WTC11 (cell line): ENCODE measurements around the gene ADCY3. TPM values are rescaled to one million over a fixed set of nuclear protein-coding genes. Genes with fewer than 3 reads are reported as not detected.

Experiments
- ATAC-seq: fragments of 200-7000 bp; cut with Tn5 transposase; 2 replicates; pipeline ENCODE4 v1.10.0; 2021; ENCODE audit warnings: mild to moderate bottlenecking, moderate library complexity
- CTCF ChIA-PET: fragments of 300-600 bp; sonication (Branson Sonifier 250); formaldehyde crosslinking; loops from one replicate; lab custom pipeline; 2021; ENCODE audit warnings: antibody characterized with exemption; lab: Charles Lee
- POLR2A ChIA-PET: fragments of 350-600 bp; sonication (Branson Sonifier 250); formaldehyde crosslinking; loops from one replicate; lab custom pipeline; 2021; ENCODE audit warnings: antibody characterized with exemption; lab: Charles Lee
- DNase-seq: peaks from one replicate; pipeline ENCODE4 v3.0.0; 2021; ENCODE audit warnings: low spot score
- H3K27ac Mint-ChIP-seq: 2 replicates; pipeline ENCODE4 v1.8.0; 2021; ENCODE audit warnings: mixed read lengths
- H3K27me3 Mint-ChIP-seq: 2 replicates; pipeline ENCODE4 v1.8.0; 2021; ENCODE audit warnings: low read depth, mild to moderate bottlenecking, moderate library complexity, mixed read lengths
- H3K36me3 Mint-ChIP-seq: 2 replicates; pipeline ENCODE4 v1.8.0; 2021; ENCODE audit warnings: mixed read lengths
- H3K4me1 Mint-ChIP-seq: 2 replicates; pipeline ENCODE4 v1.8.0; 2022; ENCODE audit warnings: mixed read lengths
- H3K4me3 Mint-ChIP-seq: 2 replicates; pipeline ENCODE4 v1.8.0; 2021; ENCODE audit warnings: mild to moderate bottlenecking, moderate library complexity, mixed read lengths
- H3K9me3 Mint-ChIP-seq: 2 replicates; pipeline ENCODE4 v1.8.0; 2021; ENCODE audit warnings: mixed read lengths
- ARID4B ChIP-seq: sonication (generic); formaldehyde crosslinking; IDR thresholded peaks from 2 replicates; pipeline ENCODE4 v1.8.0; 2023; ENCODE audit warnings: missing genetic modification reagents, mild to moderate bottlenecking, borderline replicate concordance
- ATF2 ChIP-seq: sonication (generic); formaldehyde crosslinking; IDR thresholded peaks from 2 replicates; pipeline ENCODE4 v1.8.1; 2022; ENCODE audit warnings: low read depth, missing genetic modification reagents, borderline replicate concordance
- CREM ChIP-seq: sonication (generic); formaldehyde crosslinking; IDR thresholded peaks from 2 replicates; pipeline ENCODE4 v1.8.1; 2022; ENCODE audit warnings: mild to moderate bottlenecking, missing genetic modification reagents, moderate library complexity
- FOXJ3 ChIP-seq: sonication (generic); formaldehyde crosslinking; IDR thresholded peaks from 2 replicates; pipeline ENCODE4 v1.9.0; 2021; ENCODE audit warnings: missing genetic modification reagents, mild to moderate bottlenecking, borderline replicate concordance
- GTF2I ChIP-seq: fragments of 250-450 bp; sonication (Bioruptor Pico); conservative IDR thresholded peaks from 2 replicates; pipeline ENCODE4 v1.4.0; 2021; ENCODE audit warnings: mild to moderate bottlenecking
- HMGXB4 ChIP-seq: sonication (generic); formaldehyde crosslinking; IDR thresholded peaks from 2 replicates; pipeline ENCODE4 v1.8.1; 2023; ENCODE audit warnings: mild to moderate bottlenecking, moderate library complexity, missing genetic modification reagents
- IRF2 ChIP-seq: sonication (generic); formaldehyde crosslinking; IDR thresholded peaks from 2 replicates; pipeline ENCODE4 v1.8.0; 2022; ENCODE audit warnings: low read depth, missing genetic modification reagents, borderline replicate concordance
- NFYB ChIP-seq: sonication (generic); formaldehyde crosslinking; conservative IDR thresholded peaks from 2 replicates; pipeline ENCODE4 v1.8.0; 2022; ENCODE audit warnings: low read depth, missing genetic modification reagents
- OVOL2 ChIP-seq: fragments of 250-450 bp; sonication (Bioruptor Pico); IDR thresholded peaks from 2 replicates; pipeline ENCODE4 v1.9.0; 2021; ENCODE audit warnings: mild to moderate bottlenecking, borderline replicate concordance
- RELA ChIP-seq: sonication (generic); formaldehyde crosslinking; IDR thresholded peaks from 2 replicates; pipeline ENCODE4 v1.8.1; 2022; ENCODE audit warnings: missing genetic modification reagents, mild to moderate bottlenecking, borderline replicate concordance
- SOX15 ChIP-seq: fragments of 250-450 bp; sonication (Bioruptor Pico); IDR thresholded peaks from 2 replicates; pipeline ENCODE4 v1.9.0; 2021; ENCODE audit warnings: mild to moderate bottlenecking
- STAT6 ChIP-seq: sonication (generic); formaldehyde crosslinking; conservative IDR thresholded peaks from 2 replicates; pipeline ENCODE4 v1.8.1; 2023; ENCODE audit warnings: mild to moderate bottlenecking, low read depth, missing genetic modification reagents, moderate library complexity
- TCF7 ChIP-seq: sonication (generic); formaldehyde crosslinking; IDR thresholded peaks from 2 replicates; pipeline ENCODE4 v1.8.0; 2022; ENCODE audit warnings: mild to moderate bottlenecking, low read depth, missing genetic modification reagents, moderate library complexity
- ZNF138 ChIP-seq: sonication (generic); formaldehyde crosslinking; conservative IDR thresholded peaks from 2 replicates; pipeline ENCODE4 v1.8.1; 2022; ENCODE audit warnings: mild to moderate bottlenecking, moderate library complexity, missing genetic modification reagents
- ZNF423 ChIP-seq: fragments of 250-450 bp; sonication (Bioruptor Pico); IDR thresholded peaks from 2 replicates; pipeline ENCODE4 v2.1.2; 2022; ENCODE audit warnings: mild to moderate bottlenecking, moderate library complexity
- total RNA-seq: library from RNA; stranded (reverse); gene quantifications from 3 replicates; pipeline ENCODE4 v1.2.3, GENCODE V29; 2021
- TF ChIP-seq, protein P1 (sequence below): sonication (generic); formaldehyde crosslinking; IDR thresholded peaks from 2 replicates; pipeline ENCODE4 v1.8.0; 2022; ENCODE audit warnings: missing genetic modification reagents
- TF ChIP-seq, protein P2 (sequence below): sonication (generic); formaldehyde crosslinking; IDR thresholded peaks from 2 replicates; pipeline ENCODE4 v1.8.1; 2023; ENCODE audit warnings: mild to moderate bottlenecking, missing genetic modification reagents

The ADCY3 gene
- total RNA-seq, 1 experiment from 2014 or later: 37.1 TPM

GRCh38 chr2:24871852-24872333, 48.1 kb downstream of the ADCY3 start (continued):
- TF ChIP-seq ATF2 (CRISPR knock-in tag) (no peak), FOXJ3 (CRISPR knock-in tag) (no peak), ZNF423 (CRISPR knock-in tag) (no peak), STAT6 (CRISPR knock-in tag) (no peak), IRF2 (no peak)

- no peak for DNase-seq
- Mint-ChIP-seq H3K4me3 (no peak overlapping the region), H3K4me1 (peaks cover 17% of the 10 kb centered on the region), H3K36me3 (peaks cover 6% of the 10 kb centered on the region; the same call in 1 of the 2 replicates), H3K9me3 (peaks cover 4% of the 10 kb centered on the region), H3K27ac (peak overlapping the region; percentile 97), H3K27me3 (no peaks in the 10 kb centered on the region)
- CTCF ChIA-PET: no interaction called here
- no peak for ATAC-seq
- POLR2A ChIA-PET: no interaction called here
- TF ChIP-seq GTF2I (CRISPR knock-in tag): no peak
- TF ChIP-seq SOX15 (CRISPR knock-in tag): no peak
Measured at GRCh38 chr2:24870891-24871705, 48.9 kb downstream of the ADCY3 start.

DNA sequence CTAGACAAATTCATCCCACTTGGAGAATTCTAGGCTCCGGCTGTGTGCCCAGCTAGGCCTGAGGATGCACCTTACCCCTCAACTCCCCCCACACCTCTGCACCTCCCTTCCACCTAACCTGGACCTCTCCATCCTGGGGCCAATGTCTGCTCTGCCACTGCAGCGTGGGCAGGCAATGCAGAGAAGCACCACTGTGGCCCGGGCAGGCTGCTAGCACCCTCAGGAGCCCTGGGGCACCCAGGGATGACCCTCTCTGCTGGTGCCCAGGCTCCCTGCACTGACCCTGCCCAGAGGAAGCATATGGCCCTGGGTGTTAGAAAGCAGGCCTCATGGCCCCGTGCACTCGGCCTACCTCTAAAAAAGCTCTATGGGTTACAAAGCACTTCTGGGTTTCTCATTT, 49.6 kb downstream of the ADCY3 start:
- no peak overlapping the region for H3K4me3 Mint-ChIP-seq
- ChIA-PET POLR2A (no interaction called here), CTCF (no interaction called here)
- H3K36me3 Mint-ChIP-seq: peaks cover 6% of the 10 kb centered on the region; the same call in 1 of the 2 replicates
- DNase-seq (no peak), ATAC-seq (no peak)
- H3K27ac Mint-ChIP-seq: no peak overlapping the region
- H3K9me3 Mint-ChIP-seq: peaks cover 4% of the 10 kb centered on the region
- peaks cover 17% of the 10 kb centered on the region for H3K4me1 Mint-ChIP-seq
- no peaks in the 10 kb centered on the region for H3K27me3 Mint-ChIP-seq
- no peak for TF ChIP-seq OVOL2
- no peak for TF ChIP-seq RELA (CRISPR knock-in tag)
- TF ChIP-seq NFYB: no peak
- TF ChIP-seq, protein P1, sequence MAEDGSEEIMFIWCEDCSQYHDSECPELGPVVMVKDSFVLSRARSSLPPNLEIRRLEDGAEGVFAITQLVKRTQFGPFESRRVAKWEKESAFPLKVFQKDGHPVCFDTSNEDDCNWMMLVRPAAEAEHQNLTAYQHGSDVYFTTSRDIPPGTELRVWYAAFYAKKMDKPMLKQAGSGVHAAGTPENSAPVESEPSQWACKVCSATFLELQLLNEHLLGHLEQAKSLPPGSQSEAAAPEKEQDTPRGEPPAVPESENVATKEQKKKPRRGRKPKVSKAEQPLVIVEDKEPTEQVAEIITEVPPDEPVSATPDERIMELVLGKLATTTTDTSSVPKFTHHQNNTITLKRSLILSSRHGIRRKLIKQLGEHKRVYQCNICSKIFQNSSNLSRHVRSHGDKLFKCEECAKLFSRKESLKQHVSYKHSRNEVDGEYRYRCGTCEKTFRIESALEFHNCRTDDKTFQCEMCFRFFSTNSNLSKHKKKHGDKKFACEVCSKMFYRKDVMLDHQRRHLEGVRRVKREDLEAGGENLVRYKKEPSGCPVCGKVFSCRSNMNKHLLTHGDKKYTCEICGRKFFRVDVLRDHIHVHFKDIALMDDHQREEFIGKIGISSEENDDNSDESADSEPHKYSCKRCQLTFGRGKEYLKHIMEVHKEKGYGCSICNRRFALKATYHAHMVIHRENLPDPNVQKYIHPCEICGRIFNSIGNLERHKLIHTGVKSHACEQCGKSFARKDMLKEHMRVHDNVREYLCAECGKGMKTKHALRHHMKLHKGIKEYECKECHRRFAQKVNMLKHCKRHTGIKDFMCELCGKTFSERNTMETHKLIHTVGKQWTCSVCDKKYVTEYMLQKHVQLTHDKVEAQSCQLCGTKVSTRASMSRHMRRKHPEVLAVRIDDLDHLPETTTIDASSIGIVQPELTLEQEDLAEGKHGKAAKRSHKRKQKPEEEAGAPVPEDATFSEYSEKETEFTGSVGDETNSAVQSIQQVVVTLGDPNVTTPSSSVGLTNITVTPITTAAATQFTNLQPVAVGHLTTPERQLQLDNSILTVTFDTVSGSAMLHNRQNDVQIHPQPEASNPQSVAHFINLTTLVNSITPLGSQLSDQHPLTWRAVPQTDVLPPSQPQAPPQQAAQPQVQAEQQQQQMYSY (CRISPR knock-in tag): no peak
- TF ChIP-seq TCF7 (CRISPR knock-in tag): no peak
- TF ChIP-seq, protein P2, sequence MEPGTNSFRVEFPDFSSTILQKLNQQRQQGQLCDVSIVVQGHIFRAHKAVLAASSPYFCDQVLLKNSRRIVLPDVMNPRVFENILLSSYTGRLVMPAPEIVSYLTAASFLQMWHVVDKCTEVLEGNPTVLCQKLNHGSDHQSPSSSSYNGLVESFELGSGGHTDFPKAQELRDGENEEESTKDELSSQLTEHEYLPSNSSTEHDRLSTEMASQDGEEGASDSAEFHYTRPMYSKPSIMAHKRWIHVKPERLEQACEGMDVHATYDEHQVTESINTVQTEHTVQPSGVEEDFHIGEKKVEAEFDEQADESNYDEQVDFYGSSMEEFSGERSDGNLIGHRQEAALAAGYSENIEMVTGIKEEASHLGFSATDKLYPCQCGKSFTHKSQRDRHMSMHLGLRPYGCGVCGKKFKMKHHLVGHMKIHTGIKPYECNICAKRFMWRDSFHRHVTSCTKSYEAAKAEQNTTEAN (CRISPR knock-in tag): no peak
- no peak for TF ChIP-seq ARID4B (CRISPR knock-in tag)
- no peak for TF ChIP-seq ZNF138 (CRISPR knock-in tag)
- TF ChIP-seq CREM: no peak
- no peak for TF ChIP-seq HMGXB4 (CRISPR knock-in tag)
